Effector memory CD4-positive, alpha-beta T cell (primary cell): ENCODE results near the gene DYNLT4.
"Not testable (repeated sequence)": the region's sequence is repeated elsewhere in the genome, so short reads cannot be mapped to it uniquely, and the experiment has no call there.

ENCODE experiments used
- DNase-seq, 3 donors: peaks; one replicate each; pipeline ENCODE4 v3.0.0-alpha.2; 2020
- H3K27ac ChIP-seq: 2 replicates; pipeline ENCODE4 v1.7.0; 2013; ENCODE audit warnings: mild to moderate bottlenecking, low read length, moderate library complexity; ENCODE audit not compliant: insufficient read depth, poor library complexity, severe bottlenecking
- H3K27me3 ChIP-seq: replicated peaks from 2 replicates; pipeline ENCODE4 v1.7.0; 2013; ENCODE audit warnings: mild to moderate bottlenecking, low read length; ENCODE audit not compliant: insufficient read depth, control insufficient read depth, poor library complexity, severe bottlenecking
- H3K36me3 ChIP-seq: 2 replicates; pipeline ENCODE4 v1.7.0; 2013; ENCODE audit warnings: mild to moderate bottlenecking, low read length, moderate library complexity; ENCODE audit not compliant: control insufficient read depth, insufficient read depth
- H3K4me1 ChIP-seq: 2 replicates; pipeline ENCODE4 v1.7.0; 2013; ENCODE audit warnings: low read length, mild to moderate bottlenecking; ENCODE audit not compliant: control insufficient read depth, insufficient read depth, poor library complexity, severe bottlenecking
- H3K4me3 ChIP-seq: 2 replicates; pipeline ENCODE4 v1.7.0; 2013; ENCODE audit warnings: low read length, low read depth, mild to moderate bottlenecking; ENCODE audit not compliant: insufficient read depth, poor library complexity, severe bottlenecking
- H3K9me3 ChIP-seq: 2 replicates; pipeline ENCODE4 v1.7.0; 2013; ENCODE audit warnings: mild to moderate bottlenecking, low read length, moderate library complexity; ENCODE audit not compliant: control insufficient read depth

DYNLT4 gene

DNA sequence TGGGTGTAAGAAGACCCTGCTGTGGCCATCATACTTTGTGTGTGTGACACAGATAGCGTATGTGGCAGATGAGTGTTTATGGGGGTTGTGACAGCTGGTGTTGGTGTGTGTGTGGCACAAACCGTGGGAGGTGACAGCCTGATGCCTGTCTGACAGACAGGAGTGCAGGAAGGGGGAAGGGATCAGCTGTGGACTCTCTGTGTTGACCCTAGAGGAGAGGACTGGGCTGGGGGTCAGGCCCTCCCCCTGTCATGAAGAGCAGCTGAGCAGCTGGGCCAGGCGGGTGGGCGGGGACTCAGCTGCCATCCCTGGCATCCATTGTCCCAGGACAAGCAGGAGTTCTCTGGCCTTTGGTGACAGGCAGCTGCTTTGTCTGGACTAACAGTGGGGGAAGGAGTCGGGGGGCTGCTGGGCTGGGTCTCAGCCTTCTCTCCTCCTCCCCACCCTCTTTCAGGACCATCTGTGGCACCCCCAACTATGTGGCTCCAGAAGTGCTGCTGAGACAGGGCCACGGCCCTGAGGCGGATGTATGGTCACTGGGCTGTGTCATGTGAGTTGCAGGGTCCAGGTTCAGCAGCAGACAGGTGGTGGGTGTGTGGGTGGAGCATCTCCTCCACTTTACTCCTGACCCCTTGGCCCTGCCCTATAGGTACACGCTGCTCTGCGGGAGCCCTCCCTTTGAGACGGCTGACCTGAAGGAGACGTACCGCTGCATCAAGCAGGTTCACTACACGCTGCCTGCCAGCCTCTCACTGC lies 4.7 kb downstream of the DYNLT4 start:
- Histone ChIP-seq H3K36me3 (peaks cover 42% of the 10 kb centered on the region), H3K9me3 (no peaks in the 10 kb centered on the region), H3K27me3 (no peaks in the 10 kb centered on the region), H3K27ac (peak overlapping the region; percentile 95), H3K4me1 (peaks cover 45% of the 10 kb centered on the region), H3K4me3 (peak overlapping the region; percentile 99)
- peak in 1 of 3 donors; percentile 22 for DNase-seq

DNA sequence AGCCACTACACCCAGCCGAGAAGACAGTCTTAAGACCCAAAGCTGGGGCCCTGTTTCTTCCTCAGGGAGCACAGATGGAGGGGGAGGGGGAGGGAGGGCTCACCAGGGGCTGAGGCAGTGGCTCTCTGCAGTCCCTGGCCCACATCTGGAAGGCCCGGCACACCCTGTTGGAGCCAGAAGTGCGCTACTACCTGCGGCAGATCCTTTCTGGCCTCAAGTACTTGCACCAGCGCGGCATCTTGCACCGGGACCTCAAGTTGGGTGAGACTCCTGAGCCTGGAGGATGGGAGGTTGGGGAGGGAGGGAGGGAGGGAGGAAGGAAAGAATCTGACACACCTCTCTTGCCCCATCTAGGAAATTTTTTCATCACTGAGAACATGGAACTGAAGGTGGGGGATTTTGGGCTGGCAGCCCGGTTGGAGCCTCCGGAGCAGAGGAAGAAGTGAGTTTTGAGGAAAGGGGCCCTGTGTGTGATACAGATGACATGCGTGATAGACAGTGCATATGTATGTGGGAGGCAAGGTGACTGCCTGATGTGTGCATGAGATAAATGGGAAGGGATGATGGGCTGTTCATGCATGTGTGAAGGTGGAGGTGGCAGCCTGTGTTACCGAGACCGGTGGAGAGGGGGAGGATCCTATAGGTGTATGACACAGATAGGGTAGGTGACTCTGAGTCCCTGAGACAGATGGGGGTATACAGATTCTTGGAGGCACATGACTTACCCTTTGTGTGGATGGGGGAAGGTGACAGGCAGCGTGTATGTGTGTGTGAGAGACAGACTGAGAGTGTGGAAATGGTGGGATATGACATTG lies 5.5 kb downstream of the DYNLT4 start:
- H3K4me1 ChIP-seq = peaks cover 37% of the 10 kb centered on the region
- peak overlapping the region; percentile 95 for H3K27ac ChIP-seq
- peak in 2 of 3 donors; percentile 14 to 26 for DNase-seq

DNA sequence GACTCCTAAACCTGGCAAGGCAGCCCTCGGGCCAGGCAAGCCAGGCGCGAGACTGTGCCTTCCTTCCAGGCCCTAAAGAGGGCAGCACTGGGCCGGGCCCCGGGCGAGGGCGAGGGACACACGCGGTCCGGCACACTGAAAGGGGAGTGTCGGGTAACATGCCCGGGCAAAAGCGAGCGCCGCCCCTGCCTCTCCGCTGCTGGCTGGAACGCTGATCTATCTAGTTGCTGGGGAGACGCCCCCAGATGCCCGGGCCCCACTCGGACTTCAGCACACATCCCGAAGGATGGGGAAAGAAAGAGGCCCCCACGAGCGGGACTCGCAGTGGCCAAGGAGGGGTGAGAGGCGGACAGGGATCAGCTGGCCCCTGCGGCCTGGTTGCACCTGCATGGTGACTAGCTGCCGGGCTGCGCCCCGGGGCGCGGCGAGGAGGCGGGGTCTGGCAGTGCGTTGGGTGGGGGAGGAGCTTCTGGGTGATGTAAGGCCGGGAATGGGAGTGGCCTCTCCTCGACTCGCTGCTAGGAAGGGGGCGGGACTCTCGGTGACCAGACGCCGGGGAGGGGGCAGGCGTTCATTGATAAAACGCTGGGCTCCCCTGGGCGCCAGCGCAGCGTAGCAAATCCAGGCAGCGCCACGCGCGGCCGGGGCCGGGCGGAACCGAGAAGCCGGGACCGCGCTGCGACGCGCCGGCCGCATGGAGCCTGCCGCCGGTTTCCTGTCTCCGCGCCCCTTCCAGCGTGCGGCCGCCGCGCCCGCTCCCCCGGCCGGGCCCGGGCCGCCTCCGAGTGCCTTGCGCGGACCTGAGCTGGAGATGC lies 7.2 kb downstream of the DYNLT4 start, which contains the start of gene PLK3:
PLK3 (plus strand) TSS at position 608 of the 815 bp plus-strand sequence; CDS start at position 695, 87 bp downstream.
- Histone ChIP-seq H3K27me3 (no peaks in the 10 kb centered on the region), H3K36me3 (peaks cover 25% of the 10 kb centered on the region), H3K4me3 (peak within 1 kb of the TSS; percentile 99), H3K9me3 (no peaks in the 10 kb centered on the region), H3K4me1 (peaks cover 27% of the 10 kb centered on the region), H3K27ac (peak within 1 kb of the TSS; percentile 95)
- DNase-seq = peak; percentile 96 to 98 (median 98)

More for the DNA sequence above, 5.5 kb downstream of the DYNLT4 start:
- Histone ChIP-seq H3K36me3 (peaks cover 40% of the 10 kb centered on the region), H3K4me3 (peak overlapping the region; percentile 99), H3K27me3 (no peaks in the 10 kb centered on the region), H3K9me3 (no peaks in the 10 kb centered on the region)

DNA sequence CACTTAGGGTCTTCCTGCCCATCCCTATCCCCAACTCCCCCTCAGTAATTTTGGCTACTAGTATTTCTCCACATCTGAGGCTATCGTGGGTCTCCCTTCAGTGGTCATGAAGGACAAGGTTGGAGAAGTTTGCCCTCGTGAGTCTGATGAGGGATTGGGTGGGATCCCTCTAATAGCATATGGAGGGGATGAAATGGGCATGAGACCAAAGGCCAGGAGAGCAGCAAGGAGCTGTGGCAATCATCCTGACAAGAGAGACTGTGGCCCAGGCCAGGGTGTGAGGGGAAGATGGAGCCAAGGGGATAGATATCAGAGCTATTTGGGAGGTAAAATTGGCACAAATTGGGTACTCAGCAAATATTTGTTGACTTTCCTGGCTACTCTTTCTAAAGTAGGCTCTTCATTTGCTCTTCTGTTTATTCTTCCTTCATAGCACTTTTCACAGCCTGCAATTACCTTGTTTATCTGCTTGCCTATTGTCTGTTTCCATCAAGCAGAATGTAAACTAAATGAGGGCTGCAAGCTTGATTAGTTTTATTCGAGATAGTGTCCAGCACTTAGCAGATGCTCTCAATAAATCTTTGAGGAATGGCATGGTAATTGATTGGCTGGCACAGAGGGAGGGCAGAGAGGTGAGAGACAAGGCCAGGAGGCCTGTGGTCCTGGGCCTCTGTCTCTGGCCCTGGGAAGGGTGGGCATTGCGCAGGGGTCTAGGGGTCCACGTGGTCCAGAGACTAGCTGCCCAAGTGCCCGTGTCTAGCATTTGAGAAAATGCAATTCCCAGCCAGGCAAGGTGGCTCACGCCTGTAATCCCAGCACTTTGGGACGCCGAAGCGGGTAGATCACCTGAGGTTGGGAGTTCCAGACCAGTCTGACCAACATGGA lies 8.4 kb downstream of the DYNLT4 start:
- DNase-seq = no peak

GRCh38 chr1:44797886-44798285 lies 9.3 kb downstream of the DYNLT4 start:
- not testable (repeated sequence) for H3K9me3 ChIP-seq, H3K27me3 ChIP-seq, H3K36me3 ChIP-seq, H3K27ac ChIP-seq, DNase-seq, H3K4me3 ChIP-seq
- peaks cover 14% of the 10 kb centered on the region for H3K4me1 ChIP-seq

More for the DNA sequence above, 8.4 kb downstream of the DYNLT4 start:
- no peaks in the 10 kb centered on the region for H3K9me3 ChIP-seq
- H3K4me3 ChIP-seq = no peak overlapping the region
- no peak overlapping the region for H3K27ac ChIP-seq
- H3K27me3 ChIP-seq = no peaks in the 10 kb centered on the region
- H3K4me1 ChIP-seq = peaks cover 22% of the 10 kb centered on the region
- peaks cover 13% of the 10 kb centered on the region for H3K36me3 ChIP-seq

- DNase-seq = no peak
- no peaks in the 10 kb centered on the region for H3K27me3 ChIP-seq
- no peaks in the 10 kb centered on the region for H3K9me3 ChIP-seq
- no peak overlapping the region for H3K27ac ChIP-seq
- no peaks in the 10 kb centered on the region for H3K36me3 ChIP-seq
- H3K4me1 ChIP-seq = no peaks in the 10 kb centered on the region
- H3K4me3 ChIP-seq = no peak overlapping the region
These were observed 14.2 kb downstream of the DYNLT4 start for GRCh38 chr1:44792736-44793502.

DNA sequence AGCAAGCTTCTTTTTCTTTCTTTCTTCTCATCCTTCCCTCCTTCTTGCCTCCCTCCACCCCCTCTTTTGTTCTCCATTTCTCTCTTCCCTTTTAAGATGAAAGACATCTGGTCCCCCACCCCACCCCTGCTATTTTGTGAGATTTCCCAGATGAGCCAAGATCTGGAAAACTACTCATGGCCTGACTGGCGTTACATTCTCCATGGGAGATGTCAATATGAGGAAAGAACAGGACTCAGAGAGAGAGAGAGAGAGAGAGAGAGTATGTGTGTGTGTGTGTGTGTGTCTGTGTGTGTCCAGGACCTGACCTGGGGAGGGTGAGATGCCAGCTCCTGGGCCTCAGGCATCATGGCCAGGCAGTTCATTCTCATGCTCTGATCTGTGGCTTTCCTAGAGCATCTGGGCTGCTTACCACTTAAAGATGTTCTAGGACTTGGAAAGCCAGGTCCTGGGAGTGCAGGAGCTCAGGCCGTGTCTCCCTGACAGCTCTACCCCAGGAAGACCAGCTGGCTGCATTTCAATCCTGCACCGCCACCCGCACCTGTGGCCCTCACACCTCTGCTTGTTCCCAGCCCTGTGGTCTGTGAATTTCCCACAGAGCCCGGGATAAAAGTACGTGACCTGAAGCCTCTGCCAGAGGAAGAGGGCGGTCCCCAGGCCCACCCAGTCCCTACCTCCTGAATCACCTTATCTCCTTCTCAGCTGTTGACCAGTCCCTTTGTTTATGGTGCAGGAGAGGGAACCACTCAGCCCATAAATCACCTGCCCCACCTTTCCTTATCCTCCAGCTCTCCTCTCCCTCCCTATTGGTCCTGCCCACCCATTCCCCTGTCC lies 16.0 kb downstream of the DYNLT4 start:
- no peaks in the 10 kb centered on the region for H3K9me3 ChIP-seq
- H3K36me3 ChIP-seq = no peaks in the 10 kb centered on the region
- no peak overlapping the region for H3K4me3 ChIP-seq
- no peak overlapping the region for H3K27ac ChIP-seq
- DNase-seq = no peak
- H3K4me1 ChIP-seq = peaks cover 5% of the 10 kb centered on the region
- no peaks in the 10 kb centered on the region for H3K27me3 ChIP-seq

DNA sequence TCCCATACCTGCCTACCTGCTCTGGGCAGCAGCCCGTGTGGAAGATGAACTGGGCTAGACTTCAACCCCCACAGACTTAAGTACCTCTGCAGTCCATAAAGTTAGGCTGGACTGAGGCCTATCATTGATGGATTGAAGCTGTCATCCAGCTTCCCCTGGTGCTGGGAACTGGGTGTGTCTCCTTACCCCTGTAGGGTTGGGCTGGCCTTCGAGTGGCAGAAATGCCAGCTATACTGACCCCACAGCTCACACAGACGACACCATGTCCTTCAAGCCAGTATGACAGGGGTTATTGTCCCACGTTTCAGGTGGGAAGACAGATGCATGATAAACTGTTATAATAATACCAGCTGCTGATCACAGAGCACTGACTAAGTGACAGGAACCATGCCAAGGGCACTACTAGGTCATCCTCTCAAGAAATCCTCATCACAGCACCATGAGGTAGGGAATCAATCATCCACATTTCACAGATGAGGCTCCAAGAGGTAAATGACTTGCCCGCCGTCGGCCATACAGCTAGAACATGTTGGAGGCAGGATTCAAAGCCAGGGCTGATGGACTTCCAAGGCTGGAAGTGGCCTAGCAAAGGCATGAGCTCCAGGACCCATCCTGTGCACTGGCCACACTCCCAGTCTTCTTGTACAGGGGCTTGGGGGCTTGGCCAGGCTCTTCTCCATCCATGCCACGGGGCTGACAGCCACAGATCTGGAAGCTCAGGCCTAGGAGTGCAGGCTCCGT lies 18.9 kb downstream of the DYNLT4 start, which contains the start of gene BEST4:
BEST4 (minus strand) TSS at position 51 of the 741 bp plus-strand sequence. CDS start 465 bp downstream, outside the sequence.
- H3K9me3 ChIP-seq = no peaks in the 10 kb centered on the region
- no peaks in the 10 kb centered on the region for H3K27me3 ChIP-seq
- DNase-seq = no peak
- no peak within 1 kb of the TSS for H3K4me3 ChIP-seq
- no peak within 1 kb of the TSS for H3K27ac ChIP-seq
- no peaks in the 10 kb centered on the region for H3K36me3 ChIP-seq
- H3K4me1 ChIP-seq = peaks cover 28% of the 10 kb centered on the region
